Loucy (cell line): ENCODE measurements around the gene PALD1.
A peak's percentile ranks its signal among the peaks of the same experiment; 100 is the strongest.

Experiments used
- H2AFZ ChIP-seq: fragments of 200-600 bp; sonication (generic); 2 replicates; pipeline ENCODE4 v1.6.0; 2016; ENCODE audit warnings: antibody characterized with exemption, mild to moderate bottlenecking, low read length, moderate library complexity
- H3F3A ChIP-seq: fragments of 200-600 bp; 2 replicates; pipeline ENCODE4 v1.6.0; 2016; ENCODE audit warnings: antibody characterized with exemption, low read depth, mild to moderate bottlenecking
- H3K27me3 ChIP-seq: fragments of 200-600 bp; sonication (generic); 2 replicates; pipeline ENCODE4 v1.6.1; 2014; ENCODE audit warnings: low read length, mild to moderate bottlenecking; ENCODE audit not compliant: insufficient read depth, poor library complexity, severe bottlenecking
- H3K36me3 ChIP-seq: fragments of 200-600 bp; sonication (generic); 2 replicates; pipeline ENCODE4 v1.6.1; 2016; ENCODE audit warnings: low read length; ENCODE audit not compliant: insufficient read depth
- H3K4me1 ChIP-seq: fragments of 200-600 bp; sonication (generic); 2 replicates; pipeline ENCODE4 v1.5.1; 2014; ENCODE audit warnings: low read length, mild to moderate bottlenecking; ENCODE audit not compliant: insufficient read depth, poor library complexity, severe bottlenecking
- H3K4me2 ChIP-seq: fragments of 200-600 bp; sonication (generic); 2 replicates; pipeline ENCODE4 v1.6.0; 2014; ENCODE audit warnings: antibody characterized with exemption, low read length, low read depth, mild to moderate bottlenecking; ENCODE audit not compliant: poor library complexity, severe bottlenecking
- H3K4me3 ChIP-seq: fragments of 200-600 bp; sonication (generic); 2 replicates; pipeline ENCODE4 v1.5.1; 2014; ENCODE audit warnings: low read length, mild to moderate bottlenecking, mixed read lengths; ENCODE audit not compliant: poor library complexity, severe bottlenecking
- H3K79me2 ChIP-seq: fragments of 200-600 bp; sonication (generic); 2 replicates; pipeline ENCODE4 v1.6.1; 2014; ENCODE audit warnings: low read length; ENCODE audit not compliant: insufficient read depth
- H3K9ac ChIP-seq: fragments of 200-600 bp; sonication (generic); 2 replicates; pipeline ENCODE4 v1.6.0; 2014; ENCODE audit warnings: mild to moderate bottlenecking, low read depth, low read length, moderate library complexity; ENCODE audit not compliant: poor library complexity, severe bottlenecking
- H3K9me2 ChIP-seq: fragments of 200-600 bp; sonication (generic); replicated peaks from 2 replicates; pipeline ENCODE4 v1.6.1; 2016; ENCODE audit warnings: low read depth, low read length, mixed read lengths
- H3K9me3 ChIP-seq: fragments of 200-600 bp; sonication (generic); 2 replicates; pipeline ENCODE4 v1.6.1; 2014; ENCODE audit warnings: mild to moderate bottlenecking, antibody characterized with exemption, low read length, low read depth; ENCODE audit not compliant: insufficient read depth
- H4K20me1 ChIP-seq: fragments of 200-600 bp; sonication (generic); 2 replicates; pipeline ENCODE4 v1.6.0; 2014; ENCODE audit warnings: antibody characterized with exemption, low read length, mild to moderate bottlenecking; ENCODE audit not compliant: insufficient read depth, poor library complexity, severe bottlenecking
- CTCF ChIP-seq: fragments of 200-600 bp; sonication (generic); conservative IDR thresholded peaks from 2 replicates; pipeline ENCODE4 v1.5.1; 2014; ENCODE audit warnings: mild to moderate bottlenecking, antibody characterized with exemption, low read length
- EZH2phosphoT487 ChIP-seq: fragments of 200-600 bp; IDR thresholded peaks from 2 replicates; pipeline ENCODE4 v1.6.1; 2018; ENCODE audit warnings: antibody characterized with exemption, mild to moderate bottlenecking, moderate library complexity, borderline replicate concordance

PALD1 gene

GRCh38 chr10:70596110-70596798 is 117.7 kb downstream of the PALD1 start:
- Histone ChIP-seq H3K9me2 (no peaks in the 10 kb centered on the region), H3K79me2 (peaks cover 36% of the 10 kb centered on the region), H3K4me1 (peaks cover 71% of the 10 kb centered on the region), H3K4me2 (peak overlapping the region; percentile 10), H3K9me3 (no peaks in the 10 kb centered on the region), H2AFZ (no peak overlapping the region), H3K9ac (peak overlapping the region; percentile 35), H3K4me3 (no peak overlapping the region), H3F3A (no peaks in the 10 kb centered on the region), H3K27me3 (no peaks in the 10 kb centered on the region), H4K20me1 (peaks cover 15% of the 10 kb centered on the region), H3K36me3 (no peaks in the 10 kb centered on the region; the same call in 1 of the 2 replicates)
- TF ChIP-seq EZH2phosphoT487 (no peak), CTCF (no peak)

DNA sequence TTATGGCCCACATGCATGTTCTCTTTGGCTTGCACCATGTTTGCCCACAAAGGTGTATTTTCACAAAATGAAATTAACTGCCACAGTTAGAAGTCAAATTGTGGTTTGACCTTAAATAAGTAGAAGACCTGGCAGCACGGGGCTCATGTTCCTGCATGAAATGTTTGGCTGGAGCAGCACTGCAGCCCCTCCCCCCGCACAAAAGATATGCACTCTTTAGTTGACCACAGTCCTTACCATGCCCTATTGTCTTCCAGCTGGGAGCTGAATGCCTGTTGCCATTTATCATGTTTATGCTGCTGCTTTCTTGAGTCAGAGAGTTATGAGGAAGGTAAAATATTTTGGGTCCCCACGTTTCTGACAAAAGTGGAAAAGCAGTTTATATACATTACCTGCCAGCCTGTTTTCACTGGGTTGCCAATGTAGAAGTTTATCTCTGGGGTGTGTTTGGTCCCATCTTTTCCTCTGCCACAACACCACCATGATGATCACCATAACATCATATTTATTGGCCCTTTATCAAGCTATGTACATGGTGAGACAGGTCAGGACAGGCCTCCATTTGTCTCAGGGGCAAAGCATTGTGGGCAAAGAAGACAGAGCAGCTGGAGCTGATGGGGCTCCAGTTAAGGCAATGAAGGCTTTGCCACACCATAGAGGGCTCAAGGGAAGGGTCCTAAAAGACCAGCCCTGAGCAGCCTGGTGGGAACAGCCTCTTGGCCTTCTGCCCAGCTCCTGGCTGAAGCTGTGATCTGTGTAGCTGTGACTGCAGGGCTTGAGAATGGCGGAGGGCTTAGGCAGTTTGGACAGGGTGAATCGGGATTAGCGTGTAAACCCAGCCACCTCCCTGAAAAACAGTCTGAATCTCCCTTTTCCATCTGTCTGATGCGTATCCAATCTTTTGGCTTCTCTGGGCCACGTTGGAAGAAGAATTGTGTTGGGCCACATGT is 118.6 kb downstream of the PALD1 start:
- no peaks in the 10 kb centered on the region for H3K9me3 ChIP-seq
- H3K4me3 ChIP-seq = no peak overlapping the region
- peaks cover 78% of the 10 kb centered on the region for H3K4me1 ChIP-seq
- H4K20me1 ChIP-seq = peaks cover 15% of the 10 kb centered on the region
- H3K36me3 ChIP-seq = no peaks in the 10 kb centered on the region; the same call in 1 of the 2 replicates
- H2AFZ ChIP-seq = no peak overlapping the region
- H3K4me2 ChIP-seq = peak overlapping the region; percentile 10
- H3F3A ChIP-seq = no peaks in the 10 kb centered on the region
- peaks cover 45% of the 10 kb centered on the region for H3K79me2 ChIP-seq
- H3K27me3 ChIP-seq = no peaks in the 10 kb centered on the region
- no peaks in the 10 kb centered on the region for H3K9me2 ChIP-seq
- TF ChIP-seq CTCF = no peak
- no peak for TF ChIP-seq EZH2phosphoT487
- H3K9ac ChIP-seq = peak overlapping the region; percentile 35

- Histone ChIP-seq H3K4me2 (peak overlapping the region; percentile 10), H3K9ac (peak overlapping the region; percentile 12), H3K36me3 (no peaks in the 10 kb centered on the region; the same call in 1 of the 2 replicates), H3K4me3 (no peak overlapping the region), H3F3A (no peaks in the 10 kb centered on the region), H2AFZ (no peak overlapping the region), H3K79me2 (peaks cover 49% of the 10 kb centered on the region), H3K4me1 (peaks cover 74% of the 10 kb centered on the region), H3K27me3 (no peaks in the 10 kb centered on the region), H4K20me1 (peaks cover 15% of the 10 kb centered on the region), H3K9me2 (no peaks in the 10 kb centered on the region), H3K9me3 (no peaks in the 10 kb centered on the region)
- TF ChIP-seq CTCF (no peak), EZH2phosphoT487 (no peak)
Measured at GRCh38 chr10:70597856-70598815, 119.6 kb downstream of the PALD1 start.
